ENCODE results near the gene PSTPIP1. TPM values are rescaled to one million over a fixed set of nuclear protein-coding genes. Genes with fewer than 3 reads are reported as not detected.

The PSTPIP1 gene
- total and polyA plus RNA-seq, 2 experiments from 2014 or later = not detected

GRCh38 chr15:76986743-76987142 is 8.2 kb upstream of the PSTPIP1 start:
- no peaks in the 10 kb centered on the region for H3K9me2 ChIP-seq (replicated peaks; ENCODE audit: insufficient read depth)
- no peak overlapping the region for H2AFZ ChIP-seq
- H3K36me3 ChIP-seq (replicated peaks; ENCODE audit: insufficient read depth, low read depth) = no peaks in the 10 kb centered on the region
- no peak overlapping the region for H3K27ac ChIP-seq
- H3K9me3 ChIP-seq (ENCODE audit: low read depth) = no peaks in the 10 kb centered on the region
- no peak overlapping the region for H3K4me2 ChIP-seq
- H3K4me1 ChIP-seq (ENCODE audit: insufficient read depth) = no peaks in the 10 kb centered on the region
- no peak for TF ChIP-seq EZH2phosphoT487 (IDR thresholded peaks at IDR 0.05; ENCODE audit: low read depth, severe bottlenecking, unreplicated experiment)
- 82% methylated on average over 3 of the region's 3 CpGs for whole genome bisulfite sequencing (ENCODE audit: low lambda C conversion rate, missing lambda C conversion rate)
- H3K4me3 ChIP-seq = no peak overlapping the region
- H3K27me3 ChIP-seq = no peaks in the 10 kb centered on the region
- DNase-seq (ENCODE audit: low spot score) = no peak
- H4K20me1 ChIP-seq (ENCODE audit: insufficient read depth, poor library complexity, severe bottlenecking) = no peaks in the 10 kb centered on the region
- H3K79me2 ChIP-seq = no peaks in the 10 kb centered on the region

DNA sequence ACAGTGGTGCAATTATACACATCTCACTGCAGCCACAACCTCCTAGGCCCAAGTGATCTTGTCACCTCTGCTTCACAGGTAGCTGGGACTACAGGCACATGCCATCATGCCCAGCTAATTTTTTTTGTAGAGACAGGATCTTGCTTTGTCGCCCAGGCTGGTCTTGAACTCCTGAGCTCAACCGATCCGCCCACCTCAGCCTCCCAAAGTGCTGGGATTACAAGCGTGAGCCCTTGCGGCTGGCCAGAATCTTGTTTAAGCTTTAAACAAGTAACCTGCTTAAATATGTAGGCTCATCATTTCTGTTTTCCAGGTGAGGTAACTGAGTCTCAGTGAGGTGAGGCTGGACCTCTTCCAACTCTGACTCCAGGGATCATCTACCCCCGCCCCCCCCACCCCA is 7.7 kb upstream of the PSTPIP1 start:
- Histone ChIP-seq H2AFZ (no peak overlapping the region), H3K4me2 (no peak overlapping the region), H3K4me3 (no peak overlapping the region), H3K79me2 (no peaks in the 10 kb centered on the region), H3K27me3 (no peaks in the 10 kb centered on the region), H3K9me3 (ENCODE audit: low read depth) (no peaks in the 10 kb centered on the region), H3K36me3 (replicated peaks; ENCODE audit: insufficient read depth, low read depth) (no peaks in the 10 kb centered on the region), H4K20me1 (ENCODE audit: insufficient read depth, poor library complexity, severe bottlenecking) (no peaks in the 10 kb centered on the region), H3K9me2 (replicated peaks; ENCODE audit: insufficient read depth) (no peaks in the 10 kb centered on the region), H3K27ac (no peak overlapping the region), H3K4me1 (ENCODE audit: insufficient read depth) (no peaks in the 10 kb centered on the region)
- TF ChIP-seq, protein P1, sequence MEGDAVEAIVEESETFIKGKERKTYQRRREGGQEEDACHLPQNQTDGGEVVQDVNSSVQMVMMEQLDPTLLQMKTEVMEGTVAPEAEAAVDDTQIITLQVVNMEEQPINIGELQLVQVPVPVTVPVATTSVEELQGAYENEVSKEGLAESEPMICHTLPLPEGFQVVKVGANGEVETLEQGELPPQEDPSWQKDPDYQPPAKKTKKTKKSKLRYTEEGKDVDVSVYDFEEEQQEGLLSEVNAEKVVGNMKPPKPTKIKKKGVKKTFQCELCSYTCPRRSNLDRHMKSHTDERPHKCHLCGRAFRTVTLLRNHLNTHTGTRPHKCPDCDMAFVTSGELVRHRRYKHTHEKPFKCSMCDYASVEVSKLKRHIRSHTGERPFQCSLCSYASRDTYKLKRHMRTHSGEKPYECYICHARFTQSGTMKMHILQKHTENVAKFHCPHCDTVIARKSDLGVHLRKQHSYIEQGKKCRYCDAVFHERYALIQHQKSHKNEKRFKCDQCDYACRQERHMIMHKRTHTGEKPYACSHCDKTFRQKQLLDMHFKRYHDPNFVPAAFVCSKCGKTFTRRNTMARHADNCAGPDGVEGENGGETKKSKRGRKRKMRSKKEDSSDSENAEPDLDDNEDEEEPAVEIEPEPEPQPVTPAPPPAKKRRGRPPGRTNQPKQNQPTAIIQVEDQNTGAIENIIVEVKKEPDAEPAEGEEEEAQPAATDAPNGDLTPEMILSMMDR (IDR thresholded peaks at IDR 0.05; ENCODE audit: poor library complexity) = no peak
- no peak for DNase-seq (ENCODE audit: low spot score)
- 97% methylated on average over 5 of the region's 6 CpGs for WGBS (ENCODE audit: low lambda C conversion rate, missing lambda C conversion rate)

- Histone ChIP-seq H3K27ac (no peak overlapping the region), H3K4me3 (no peak overlapping the region), H3K9me3 (ENCODE audit: low read depth) (no peaks in the 10 kb centered on the region), H3K27me3 (no peaks in the 10 kb centered on the region), H3K36me3 (replicated peaks; ENCODE audit: insufficient read depth, low read depth) (no peaks in the 10 kb centered on the region), H4K20me1 (ENCODE audit: insufficient read depth, poor library complexity, severe bottlenecking) (no peaks in the 10 kb centered on the region), H2AFZ (no peak overlapping the region), H3K79me2 (no peaks in the 10 kb centered on the region), H3K4me2 (no peak overlapping the region), H3K4me1 (ENCODE audit: insufficient read depth) (no peaks in the 10 kb centered on the region), H3K9me2 (replicated peaks; ENCODE audit: insufficient read depth) (no peaks in the 10 kb centered on the region)
- 86% methylated on average over 11 of the region's 11 CpGs for WGBS (ENCODE audit: low lambda C conversion rate, missing lambda C conversion rate)
- TF ChIP-seq, protein P1 (IDR thresholded peaks at IDR 0.05; ENCODE audit: poor library complexity) = no peak
- TF ChIP-seq EZH2phosphoT487 (IDR thresholded peaks at IDR 0.05; ENCODE audit: low read depth, severe bottlenecking, unreplicated experiment) = no peak
- TF ChIP-seq EZH2 (IDR thresholded peaks at IDR 0.05; ENCODE audit: borderline replicate concordance) = no peak
- no peak for DNase-seq (ENCODE audit: low spot score)
Measured at GRCh38 chr15:76987896-76988860, 6.7 kb upstream of the PSTPIP1 start.
